ENCODE measurements around the gene PLAAT1.

- TF ChIP-seq CTCF (IDR thresholded peaks at IDR 0.05 in 2 of 3, conservative IDR thresholded peaks at IDR 0.05 in 1 of 3; ENCODE audit: control insufficient read depth in 2 of 3, extremely low read depth in 1 of 3, insufficient read depth in 1 of 3, low read depth in 3 of 3, low read length in 3 of 3) (no peak), NR2F1 (conservative IDR thresholded peaks at IDR 0.05) (no peak), RFX5 (IDR thresholded peaks at IDR 0.05; ENCODE audit: low read depth, low read length) (no peak), TCF7 (IDR thresholded peaks at IDR 0.05; ENCODE audit: borderline replicate concordance) (no peak), EP300 (IDR thresholded peaks at IDR 0.05; ENCODE audit: borderline replicate concordance in 1 of 2, control insufficient read depth in 1 of 2, low read depth in 2 of 2, low read length in 2 of 2) (no peak), ZNF24 (IDR thresholded peaks at IDR 0.05) (no peak), FOS (IDR thresholded peaks at IDR 0.05; ENCODE audit: borderline replicate concordance, extremely low read depth, insufficient read length) (no peak)
Observed at GRCh38 chr3:193248848-193249468, 7.9 kb downstream of the PLAAT1 start.

Measured in GM12878 (cell line).